Colon (tissue), 2 donors: ENCODE data around the gene UAP1L1.
"Not testable (repeated sequence)": the region's sequence is repeated elsewhere in the genome, so short reads cannot be mapped to it uniquely, and the experiment has no call there.

Experiments
- FAIRE-seq: peaks from 2 replicates; lab custom pipeline; 2012; peaks lifted over from hg19 to GRCh38; lab: Jason Lieb, UNC
- donor health status: control.
- donor health status: control.

The UAP1L1 gene

DNA sequence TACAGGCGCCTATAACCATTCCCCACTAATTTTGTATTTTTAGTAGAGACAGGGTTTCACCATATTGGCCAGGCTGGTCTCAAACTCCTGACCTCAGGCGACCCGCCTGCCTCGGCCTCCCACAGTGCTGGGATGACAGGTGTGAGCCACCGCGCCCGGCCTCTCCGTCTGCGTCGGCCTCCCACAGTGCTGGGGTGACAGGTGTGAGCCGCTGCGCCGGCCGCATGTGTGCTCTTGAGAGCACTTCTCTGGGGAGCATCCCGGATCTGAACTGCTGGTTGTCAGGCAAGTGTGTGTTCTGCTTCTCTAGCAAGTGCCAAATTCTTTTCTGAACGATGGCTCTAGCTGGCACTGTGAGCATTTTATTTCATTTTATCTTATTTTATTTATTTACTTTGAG lies 19.8 kb upstream of the UAP1L1 start:
- no peak for FAIRE-seq

DNA sequence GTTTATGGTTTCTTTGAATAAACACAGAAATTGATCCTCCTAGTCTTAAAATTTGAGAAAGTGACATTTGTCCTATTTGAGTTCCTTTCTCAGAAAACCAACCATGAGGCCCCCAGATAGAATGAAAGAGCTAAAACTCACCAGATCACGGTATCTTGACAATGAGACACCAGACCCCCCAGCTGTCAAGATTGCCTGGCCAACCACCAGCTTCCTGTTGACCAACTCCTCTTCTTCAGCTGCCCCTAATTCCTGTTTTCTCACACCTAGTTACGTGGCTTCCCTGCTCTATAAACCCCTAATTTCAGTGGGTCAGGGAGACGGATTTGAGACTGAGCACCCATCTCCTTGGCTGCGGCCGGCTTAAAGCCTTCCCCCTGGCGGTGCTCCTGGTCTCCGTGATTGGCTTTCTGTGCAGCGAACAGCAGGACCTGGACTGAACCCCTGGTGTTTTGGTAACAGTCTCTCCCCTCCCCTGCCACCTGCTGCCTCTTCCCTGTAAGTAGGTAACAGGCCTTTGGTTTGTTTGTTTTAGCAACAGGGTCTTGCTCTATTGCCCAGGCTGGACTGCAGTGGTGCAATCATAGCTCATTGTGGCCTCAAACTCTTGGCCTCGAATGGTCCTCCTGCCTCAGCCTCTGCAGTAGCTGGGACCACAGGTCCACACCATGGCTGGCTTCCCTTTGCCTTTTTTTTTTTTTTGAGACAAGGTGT lies 18.6 kb upstream of the UAP1L1 start:
- no peak for FAIRE-seq

DNA sequence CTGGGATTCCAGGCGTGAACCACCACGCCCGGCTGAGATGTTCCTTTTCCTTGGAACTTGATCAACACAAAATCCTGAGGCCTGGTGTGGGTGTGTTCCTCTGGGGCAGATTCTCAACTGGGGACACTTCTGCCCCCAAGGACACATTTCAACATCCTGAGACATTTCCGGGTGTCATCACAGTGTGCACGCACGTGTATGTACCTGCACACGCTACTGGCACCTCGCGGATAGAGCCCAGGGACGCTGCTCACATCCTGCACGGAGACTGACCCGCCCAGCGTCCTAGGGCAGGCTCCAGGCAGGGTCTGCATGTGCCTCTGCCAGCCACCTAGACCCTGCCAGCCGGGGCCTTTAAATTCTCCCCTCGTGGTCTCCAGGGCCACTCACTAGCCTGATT lies 14.9 kb upstream of the UAP1L1 start:
- no peak for FAIRE-seq

DNA sequence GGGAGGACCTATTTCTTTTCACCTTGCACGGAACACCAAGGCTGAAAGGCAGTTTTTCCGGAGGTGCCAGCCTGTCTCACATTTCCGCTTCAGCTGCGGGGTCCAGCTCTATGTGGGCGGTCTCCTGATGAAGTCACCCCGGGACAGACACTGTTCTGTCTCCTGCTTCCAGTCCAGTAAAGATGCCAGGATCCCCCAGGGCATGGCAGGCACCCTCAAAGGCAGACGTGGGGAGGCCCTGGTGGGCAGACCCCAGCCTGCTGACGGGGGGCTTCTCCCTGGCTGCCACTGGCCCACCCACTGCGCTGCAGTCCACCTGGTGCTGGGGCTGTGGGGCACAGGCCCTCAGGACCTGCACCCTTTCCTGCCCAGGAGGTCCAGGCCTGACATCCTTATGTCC lies 14.5 kb upstream of the UAP1L1 start:
- not testable (repeated sequence) for FAIRE-seq

DNA sequence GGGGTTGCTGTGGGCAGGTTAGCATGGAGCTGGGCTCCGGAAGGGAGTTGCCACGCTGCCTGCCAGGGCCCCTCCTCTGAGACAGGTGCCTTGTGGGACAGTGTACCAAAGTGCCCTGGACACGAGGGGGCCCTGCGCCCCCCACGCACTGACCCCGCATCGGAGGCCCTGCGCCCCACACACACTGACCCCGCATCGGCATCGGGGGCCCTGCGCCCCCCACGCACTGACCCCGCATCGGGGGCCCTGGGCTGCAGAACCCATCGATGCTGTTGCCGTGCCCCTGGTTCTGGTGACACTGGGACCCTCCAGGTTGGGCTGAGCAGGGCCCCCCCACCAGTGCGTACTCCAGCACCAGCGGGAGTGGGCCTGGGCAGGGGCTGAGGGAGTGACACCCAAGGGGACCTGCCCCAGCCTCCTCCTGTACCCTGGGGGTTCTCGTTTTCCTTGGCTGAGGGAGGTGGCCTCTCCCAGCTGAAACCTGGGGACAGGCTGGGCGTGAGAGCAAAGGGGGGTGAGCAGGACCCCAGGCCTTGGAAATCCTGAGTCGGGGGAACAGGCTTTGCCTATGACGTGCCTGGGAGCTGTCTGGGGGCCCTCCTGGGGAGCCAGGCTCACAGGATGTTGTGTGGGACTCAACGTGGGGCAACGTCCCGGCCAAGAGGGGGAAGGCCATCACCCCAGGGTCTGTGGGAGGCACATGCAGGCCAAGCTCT lies 13.8 kb upstream of the UAP1L1 start:
- no peak for FAIRE-seq

DNA sequence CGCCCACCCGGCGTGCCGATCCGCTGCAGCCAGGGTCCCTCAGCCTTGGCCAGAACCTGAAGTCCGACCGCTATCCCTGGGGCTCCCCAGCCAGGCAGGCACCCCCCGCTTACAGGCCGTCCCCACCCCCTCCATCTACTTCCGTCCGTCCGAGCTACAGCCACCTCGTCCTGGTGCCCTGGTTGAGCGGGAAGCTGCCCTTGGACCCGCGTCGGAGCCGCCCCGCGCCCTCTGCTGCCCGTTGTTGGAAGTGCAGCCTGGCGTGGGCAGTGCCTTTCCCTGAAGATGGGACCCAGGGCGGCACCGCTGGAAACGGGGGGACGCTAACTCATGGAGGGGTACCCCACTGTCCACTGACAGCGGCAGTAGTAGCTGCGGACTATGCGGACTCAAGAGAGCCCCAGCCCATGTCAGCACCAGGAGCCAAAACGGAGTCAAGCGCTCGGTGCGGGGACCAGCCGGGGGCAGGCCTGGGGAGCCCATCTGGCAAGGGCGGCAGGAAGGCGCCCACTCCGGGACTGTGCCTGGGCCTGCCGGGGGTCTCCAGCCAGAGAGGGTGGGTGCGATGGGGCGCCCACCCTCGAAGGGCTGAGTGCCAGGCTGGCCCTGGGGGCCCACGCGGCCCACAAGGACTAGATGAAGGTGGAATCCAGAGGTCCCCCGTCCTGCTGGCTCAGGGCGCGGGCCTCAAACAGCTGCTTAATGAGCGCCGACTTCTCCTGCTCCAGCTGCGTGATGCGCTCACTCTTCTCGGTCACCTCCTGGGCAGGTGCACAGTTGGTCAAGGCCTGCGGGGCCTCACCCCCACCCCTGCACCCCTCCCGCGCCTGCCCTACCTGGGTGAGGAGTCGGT lies 13.1 kb upstream of the UAP1L1 start:
- no peak for FAIRE-seq

DNA sequence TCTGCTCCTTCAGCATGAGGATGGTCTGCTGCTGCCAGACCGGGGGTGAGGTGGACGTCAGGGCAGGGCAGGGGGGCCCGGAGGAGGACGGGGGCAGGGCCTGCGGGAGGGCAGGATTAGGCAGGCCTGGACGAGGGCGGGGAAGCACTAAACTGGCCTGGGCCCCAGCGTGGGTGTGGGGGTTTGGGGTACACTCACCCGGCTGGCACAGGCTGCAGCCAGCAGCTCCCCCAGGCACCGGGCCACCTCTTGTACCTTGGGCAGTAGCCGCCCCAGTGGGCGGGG lies 12.5 kb upstream of the UAP1L1 start:
- no peak for FAIRE-seq

DNA sequence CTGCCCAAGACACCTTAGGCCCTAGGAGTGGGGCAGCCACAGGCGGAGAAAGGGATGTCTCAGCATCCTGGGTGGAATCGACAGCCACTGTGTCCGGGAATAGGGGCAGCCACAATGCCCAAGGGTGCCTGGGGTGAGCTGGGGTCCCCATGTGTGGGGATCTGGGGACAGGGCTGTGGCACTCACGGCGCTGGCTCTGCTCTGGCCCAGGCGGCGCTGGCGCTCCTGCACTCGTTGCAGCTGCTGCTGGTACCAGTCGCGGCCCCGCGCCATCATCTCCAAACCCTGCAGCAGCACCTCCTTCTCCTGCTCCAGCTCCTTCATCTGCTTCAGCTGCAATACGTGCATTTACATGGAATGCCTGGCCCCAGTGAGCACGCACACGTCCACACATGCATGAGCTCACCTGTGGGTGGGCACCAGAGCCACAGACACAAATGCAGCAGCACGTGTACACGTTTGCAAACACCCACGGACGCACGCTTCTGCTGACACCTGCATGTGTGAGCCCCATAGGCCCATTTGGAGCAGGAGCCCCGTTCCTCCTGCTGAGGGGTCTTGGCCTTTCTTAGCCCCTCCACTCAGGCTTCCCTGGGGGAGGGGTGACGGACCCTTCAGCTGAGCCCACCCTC lies 11.9 kb upstream of the UAP1L1 start:
- FAIRE-seq, result no peak

DNA sequence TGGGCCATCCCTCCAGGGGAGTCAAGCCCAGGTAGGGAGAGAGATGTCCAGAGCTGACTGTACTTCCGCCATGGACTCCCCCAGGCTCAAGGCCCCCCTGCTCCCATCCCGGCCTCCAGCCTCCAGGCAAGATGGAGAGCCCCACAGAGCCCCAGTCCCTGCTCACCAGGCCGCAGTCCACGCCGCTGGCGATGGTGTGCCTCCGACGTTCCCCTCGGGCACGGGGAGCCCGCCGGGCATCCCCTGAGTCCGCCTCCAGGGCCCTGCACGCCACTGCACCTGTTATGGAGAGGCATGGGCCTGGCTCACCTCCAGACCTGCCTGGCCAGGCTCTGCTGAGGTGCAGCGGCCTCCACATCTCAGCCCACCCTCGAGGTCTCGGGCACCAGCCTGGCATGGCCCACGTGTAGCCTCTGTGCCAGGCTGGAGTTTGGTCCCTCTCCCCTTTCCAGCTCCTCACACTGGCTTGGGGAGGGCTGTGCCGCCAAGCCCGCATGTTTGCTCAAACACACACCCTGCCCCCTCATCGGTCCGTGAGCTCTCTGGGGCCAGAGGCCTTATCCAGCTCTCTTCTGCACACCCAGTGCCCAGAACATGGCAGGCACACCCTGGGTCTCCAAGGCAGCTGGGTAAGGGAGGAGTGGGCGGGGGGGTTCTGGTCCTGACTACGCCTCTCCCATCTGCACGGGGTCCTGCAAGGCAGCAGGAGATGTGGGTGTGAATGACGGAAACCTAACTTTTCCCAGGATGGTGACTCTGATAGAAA lies 11.0 kb upstream of the UAP1L1 start:
- FAIRE-seq, result no peak

DNA sequence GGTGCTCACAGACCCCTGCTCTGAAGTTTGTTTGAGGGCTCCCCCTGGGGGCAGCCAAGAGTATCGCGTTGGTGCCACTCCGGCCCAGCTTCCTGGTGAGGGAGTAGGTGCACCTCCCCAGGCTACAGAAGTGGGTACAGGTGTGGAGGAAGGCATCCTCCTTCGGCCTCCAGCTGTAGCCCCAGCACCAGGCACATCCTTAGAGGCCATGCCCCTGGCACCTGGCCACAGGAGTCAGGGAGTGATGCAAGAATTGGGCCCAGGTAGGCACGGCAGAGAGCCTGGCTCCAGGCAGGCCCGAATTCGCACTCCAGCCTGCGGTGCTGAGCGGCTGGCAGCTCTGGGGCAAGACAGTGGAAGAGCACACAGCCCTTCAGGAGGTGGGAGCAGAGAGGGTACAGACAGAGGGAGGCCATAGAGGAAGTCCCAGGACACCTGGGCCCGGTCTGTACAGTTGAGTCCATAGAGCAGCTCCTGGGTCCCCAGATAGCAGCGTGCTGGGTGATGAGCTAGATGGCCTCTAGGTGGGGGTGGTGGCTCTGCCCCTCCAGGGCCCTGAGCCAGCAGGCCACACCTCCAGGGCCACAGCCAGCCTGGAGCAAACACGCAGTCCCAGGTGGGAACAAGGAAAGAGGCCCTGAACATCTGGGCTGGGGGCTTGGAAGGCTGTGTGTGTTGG lies 9.3 kb upstream of the UAP1L1 start:
- no peak for FAIRE-seq

DNA sequence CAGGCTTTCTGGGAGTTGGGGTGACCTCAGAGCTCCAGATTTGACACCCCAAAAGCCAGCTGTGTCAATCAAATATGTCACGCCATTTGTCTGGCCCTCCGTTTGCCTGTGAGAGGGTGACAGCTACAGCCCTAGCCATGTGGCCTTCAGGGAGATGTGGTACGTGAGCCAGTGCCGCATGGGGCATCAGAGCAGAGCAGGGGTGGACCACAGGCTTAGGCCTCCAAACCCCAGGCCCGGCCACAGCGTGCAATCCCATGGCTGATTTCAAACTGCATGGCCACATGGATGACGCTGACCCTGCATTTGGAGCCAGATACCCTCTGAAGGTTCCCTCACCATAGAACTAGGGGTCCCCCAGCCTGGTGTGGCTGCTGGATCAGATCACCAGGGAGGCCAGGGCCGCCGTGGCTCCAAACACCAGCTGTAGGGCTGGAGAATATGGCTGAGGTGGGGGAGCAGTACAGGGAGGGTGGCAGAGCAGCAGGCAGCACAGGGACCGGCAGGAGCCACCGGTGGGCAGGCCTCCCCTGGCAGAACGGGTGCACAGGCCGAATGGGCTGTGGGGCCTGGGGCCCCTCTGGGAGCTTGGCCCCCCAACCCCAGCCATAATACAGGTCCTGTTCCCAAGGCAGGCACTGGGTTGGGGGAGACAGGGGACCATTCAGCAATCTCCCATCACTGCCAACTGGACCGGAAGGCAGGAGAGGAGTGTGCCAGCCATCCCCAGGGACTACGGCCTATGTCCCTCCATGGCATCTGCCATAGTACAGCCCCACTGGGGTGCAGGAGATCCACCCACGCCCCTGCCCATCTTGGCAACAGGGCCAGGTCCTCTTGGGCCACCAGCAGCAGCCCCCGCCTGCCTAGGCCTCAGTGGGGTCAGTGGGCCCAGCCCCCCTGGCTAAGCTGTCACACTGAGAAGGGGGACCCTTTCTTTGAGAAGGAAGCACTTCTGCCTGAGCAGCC lies 8.5 kb upstream of the UAP1L1 start:
- no peak for FAIRE-seq

DNA sequence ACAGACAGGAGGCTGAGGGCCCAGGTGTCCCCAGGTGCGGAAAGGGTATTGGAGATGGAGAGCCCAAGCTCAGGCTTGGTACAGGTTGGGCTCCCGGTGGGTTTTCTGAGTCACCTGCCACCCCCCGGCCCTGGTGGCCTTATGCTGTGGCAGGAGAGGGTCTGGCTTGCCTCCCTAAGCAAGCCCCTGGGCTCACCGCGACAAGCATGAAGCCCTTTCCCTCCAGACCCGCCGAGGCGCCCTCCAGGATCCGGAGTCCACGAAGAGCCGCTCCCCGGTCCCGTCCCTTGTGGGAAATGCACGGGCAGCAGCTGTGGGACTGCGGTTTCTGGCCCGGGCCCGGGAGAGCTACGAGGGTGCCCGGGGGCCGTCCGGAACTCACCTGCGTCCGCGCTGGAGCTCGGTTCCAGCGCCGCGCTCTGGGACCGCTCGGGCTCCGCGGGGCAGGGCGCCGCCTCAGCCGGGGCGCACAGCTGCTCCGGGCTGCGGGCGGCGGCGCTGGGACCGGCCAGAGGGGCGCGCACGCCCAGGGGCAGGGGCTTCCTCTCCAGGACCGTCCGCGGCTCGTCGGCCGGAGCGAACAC lies 7.7 kb upstream of the UAP1L1 start:
- FAIRE-seq, result no peak

DNA sequence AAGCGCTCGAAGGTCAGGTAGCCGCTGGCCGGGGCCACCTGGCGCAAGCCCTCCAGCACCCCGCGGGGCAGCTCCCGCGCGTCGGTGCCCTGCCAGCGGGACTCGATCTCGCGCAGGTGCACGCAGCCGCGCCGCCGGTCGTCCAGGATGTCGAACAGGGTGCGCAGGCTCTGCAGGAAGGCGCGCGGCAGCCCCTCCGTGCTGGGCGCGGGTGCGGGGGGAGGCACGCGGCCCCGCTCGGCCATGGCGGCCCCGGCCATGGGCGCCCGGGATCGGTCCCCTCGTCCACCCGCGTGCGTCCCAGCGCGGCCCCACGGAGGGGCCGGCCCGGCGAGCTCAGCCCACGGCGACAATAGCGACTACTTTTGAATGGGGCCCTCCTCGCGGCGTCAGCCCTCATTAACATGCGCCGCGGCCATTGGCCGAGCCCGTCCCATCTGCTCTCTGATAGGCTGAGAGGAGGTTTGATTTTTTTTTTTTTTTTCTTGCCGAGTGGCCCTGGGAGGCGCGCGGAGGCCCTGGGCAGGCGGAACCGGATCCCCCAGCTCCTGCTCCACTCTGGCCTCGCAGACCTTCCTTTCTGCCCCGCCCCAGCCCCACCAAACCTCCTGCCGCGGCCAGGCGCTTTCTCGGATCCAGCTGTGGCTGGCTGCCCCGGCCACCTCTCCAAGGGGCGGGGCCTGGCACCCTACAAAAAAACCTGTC lies 7.0 kb upstream of the UAP1L1 start, which contains the start of gene SAPCD2:
SAPCD2 (minus strand) TSS at position 357 of the 705 bp plus-strand sequence; CDS start at position 260, 97 bp downstream.
- FAIRE-seq, result no peak

DNA sequence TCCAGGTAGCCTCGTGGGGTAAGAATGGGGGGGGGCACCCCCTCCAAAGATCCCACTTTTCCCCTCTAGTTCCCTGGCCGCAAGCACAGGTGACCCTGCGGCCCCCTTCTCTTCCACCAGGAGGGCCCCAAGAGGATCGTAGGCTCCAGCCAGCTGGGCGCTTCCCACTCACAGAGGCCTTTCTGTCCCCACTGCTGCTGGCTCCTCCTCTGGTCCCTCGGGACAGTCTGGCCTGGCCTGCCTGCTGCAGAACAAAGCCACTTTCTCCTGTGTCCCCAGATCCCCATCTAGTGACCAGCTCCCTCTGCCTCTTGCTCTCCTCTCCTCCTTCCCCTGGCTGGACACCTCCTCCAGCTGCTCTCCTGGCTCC lies 6.4 kb upstream of the UAP1L1 start:
- FAIRE-seq, result no peak

DNA sequence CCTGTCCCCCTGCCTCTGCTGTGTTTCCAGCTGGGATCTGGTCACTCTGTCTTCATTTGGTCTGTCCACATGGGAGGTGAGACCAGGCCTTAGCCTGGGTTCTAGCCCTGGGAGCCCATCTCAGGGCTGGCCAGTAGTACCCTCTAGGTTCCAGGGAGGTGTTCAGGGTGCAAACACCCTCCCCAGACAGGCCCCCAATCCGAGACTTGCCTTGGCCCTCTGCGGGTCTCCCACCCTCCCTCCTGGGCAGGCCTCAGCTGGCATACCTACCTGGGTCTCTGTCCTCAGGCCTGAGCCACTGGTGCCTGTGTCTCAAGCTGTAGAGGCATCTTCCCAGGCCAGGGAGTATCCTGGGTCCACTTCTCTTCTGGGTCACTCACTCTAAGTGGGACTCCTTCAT lies 6.0 kb upstream of the UAP1L1 start:
- no peak for FAIRE-seq

DNA sequence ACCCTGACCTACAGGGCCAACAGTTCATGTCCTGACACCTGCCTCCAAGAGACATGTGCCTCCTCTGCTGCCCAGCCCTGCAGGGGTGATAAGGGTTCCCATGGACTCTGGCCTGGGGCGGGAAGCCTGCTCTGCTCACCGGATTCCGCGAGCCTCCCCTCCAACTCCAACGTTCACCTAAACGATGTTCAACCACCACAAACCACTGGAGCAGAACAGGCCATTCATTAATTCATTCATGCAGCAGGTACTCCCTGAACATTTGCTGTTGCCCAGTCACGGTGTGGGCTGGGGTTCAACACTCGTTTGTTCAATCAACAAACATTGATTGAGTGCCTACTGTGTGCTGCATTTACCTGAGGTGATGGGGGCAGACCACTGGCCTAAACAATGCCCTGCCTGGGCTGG lies 3.3 kb upstream of the UAP1L1 start:
- FAIRE-seq, result no peak

DNA sequence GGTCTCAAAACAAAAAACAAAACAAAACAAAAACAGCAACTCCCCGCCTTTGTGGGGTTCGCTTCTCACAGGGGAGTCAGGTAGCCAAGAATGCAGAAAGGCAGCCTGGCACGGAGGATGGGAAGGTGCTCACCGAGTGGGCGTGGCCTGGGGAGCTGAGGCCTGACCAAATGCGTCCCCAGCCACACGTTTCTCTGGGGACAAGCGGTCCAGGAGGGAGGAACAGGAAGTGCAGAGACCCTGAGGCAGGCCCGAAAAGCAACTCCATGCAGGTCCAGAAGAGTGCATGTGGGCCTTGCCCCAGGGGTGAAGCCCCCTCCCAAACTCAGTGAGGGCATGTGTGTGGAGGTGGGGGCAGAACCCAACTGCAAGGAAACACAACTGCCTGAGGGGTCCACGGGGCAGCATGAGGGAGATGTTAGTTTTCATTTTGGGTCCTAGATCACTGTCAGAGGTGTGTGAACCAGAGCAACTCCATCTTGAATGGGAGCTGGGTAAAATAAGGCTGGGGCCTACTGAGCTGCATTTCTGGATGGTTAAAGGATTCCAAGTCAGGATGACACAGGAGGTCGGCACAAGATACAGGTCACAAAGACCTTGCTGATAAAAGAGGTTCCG lies 2.6 kb upstream of the UAP1L1 start:
- FAIRE-seq, result no peak

DNA sequence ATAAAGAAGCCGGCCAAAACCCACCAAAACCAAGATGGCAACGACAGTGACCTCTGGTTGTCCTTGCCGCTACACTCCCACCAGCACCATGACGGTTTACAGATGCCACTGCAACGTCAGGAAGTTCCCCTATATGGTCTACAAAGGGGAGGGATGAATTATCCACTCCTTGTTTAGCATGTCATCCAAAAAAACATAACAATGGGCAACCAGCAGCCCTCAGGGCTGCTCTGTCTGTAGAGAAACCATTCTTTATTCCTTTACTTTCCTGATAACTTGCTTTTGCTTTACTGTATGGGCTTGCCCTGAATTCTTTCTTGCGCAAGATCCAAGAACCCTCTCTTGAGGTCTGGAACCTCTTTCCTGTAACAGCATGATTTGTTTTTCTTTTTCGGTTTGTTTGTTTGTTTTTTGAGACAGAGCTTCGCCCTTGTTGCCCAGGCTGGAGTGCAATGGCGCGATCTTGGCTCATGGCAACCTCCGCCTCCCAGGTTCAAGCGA lies 2.0 kb upstream of the UAP1L1 start:
- FAIRE-seq, result no peak

DNA sequence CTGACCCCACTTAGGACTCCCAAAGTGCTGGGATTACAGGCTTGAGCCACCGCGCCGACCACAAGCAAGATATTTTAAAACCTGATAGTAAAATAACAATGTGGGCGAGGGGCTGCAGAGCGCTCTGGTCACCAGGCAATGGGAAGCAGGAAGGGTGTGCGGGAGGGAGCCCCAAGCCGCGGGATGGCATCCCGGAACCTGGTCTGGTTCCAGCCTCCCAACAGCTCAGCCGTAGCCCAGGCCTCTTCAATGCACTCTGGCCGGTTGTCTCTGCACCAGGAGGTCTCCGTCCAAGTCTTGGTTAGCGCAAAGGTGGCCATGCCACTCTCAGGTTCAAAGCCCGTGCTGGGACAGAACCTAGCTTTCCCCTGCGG lies 694 bp upstream of the UAP1L1 start:
- FAIRE-seq, result no peak
